Breast epithelium (tissue), 4 donors: ENCODE data around the gene NEDD1. TPM values are rescaled to one million over a fixed set of nuclear protein-coding genes. Genes with fewer than 3 reads are reported as not detected.

Source experiments
- DNase-seq, 2 donors: peaks; one replicate each; pipeline ENCODE4 v3.0.0-alpha.2; 2019; ENCODE audit warnings: low spot score in 2 of 2
- H3K27ac ChIP-seq, 2 donors: fragments of 200-600 bp; sonication (generic) in 1 of 2; one replicate each; pipeline ENCODE4 v1.5.1; 2016 to 2019; ENCODE audit warnings: mild to moderate bottlenecking in 1 of 2
- H3K27me3 ChIP-seq, 2 donors: fragments of 200-600 bp; sonication (generic) in 1 of 2; one replicate each; pipeline versions ENCODE4 v1.5.1 to v1.6.0; 2017 to 2019; ENCODE audit warnings: control low read depth in 1 of 2, mild to moderate bottlenecking in 1 of 2
- H3K36me3 ChIP-seq: fragments of 200-600 bp; one replicate; pipeline ENCODE4 v1.5.1; 2019
- H3K4me1 ChIP-seq, 2 donors: fragments of 200-600 bp; sonication (generic); one replicate each; pipeline ENCODE4 v1.5.1; 2016 to 2019; ENCODE audit warnings: control low read depth in 1 of 2
- H3K4me3 ChIP-seq, 3 donors: fragments of 200-600 bp; sonication (generic); 1 replicate in 2 of 3; 2 replicates in 1 of 3; pipeline ENCODE4 v1.5.1; 2016 to 2019; ENCODE audit warnings: mild to moderate bottlenecking in 3 of 3, moderate library complexity in 2 of 3
- H3K9me3 ChIP-seq, 2 donors: fragments of 200-600 bp; sonication (generic) in 1 of 2; one replicate each; pipeline ENCODE4 v1.5.1; 2016 to 2019; ENCODE audit warnings: control low read depth in 1 of 2
- POLR2A ChIP-seq: fragments of 450-650 bp; IDR thresholded peaks from one replicate; pipeline ENCODE4 v1.6.1; 2016; ENCODE audit warnings: antibody characterized with exemption, mild to moderate bottlenecking, moderate library complexity
- POLR2AphosphoS5 ChIP-seq, 3 donors: sonication (generic); formaldehyde crosslinking; IDR thresholded peaks; one replicate each; pipeline ENCODE4 v1.6.1; 2017; ENCODE audit warnings: antibody characterized with exemption in 3 of 3
- intact Hi-C: fragments of 100-400 bp; cut with DNase I; formaldehyde crosslinking; loops from one replicate; pipeline ENCODE4 v1.15.1; 2023; ENCODE audit warnings: low total_unique reads
- total RNA-seq, 3 donors: library from RNA; depleted of rRNA; stranded (reverse); fragments of >200 nt; gene quantifications; one replicate each; pipeline ENCODE4 v1.1.0, GENCODE V29; 2016
- TF ChIP-seq, protein P1 (sequence below), 3 donors: fragments of 450-650 bp; IDR thresholded peaks; one replicate each; pipeline ENCODE4 v1.5.1; 2016 to 2017; ENCODE audit warnings: antibody characterized with exemption in 3 of 3, mild to moderate bottlenecking in 3 of 3, moderate library complexity in 3 of 3

NEDD1 gene
- total RNA-seq, 3 donors from 2014 or later: 11.5 to 26.8 (median 19.0) TPM

DNA sequence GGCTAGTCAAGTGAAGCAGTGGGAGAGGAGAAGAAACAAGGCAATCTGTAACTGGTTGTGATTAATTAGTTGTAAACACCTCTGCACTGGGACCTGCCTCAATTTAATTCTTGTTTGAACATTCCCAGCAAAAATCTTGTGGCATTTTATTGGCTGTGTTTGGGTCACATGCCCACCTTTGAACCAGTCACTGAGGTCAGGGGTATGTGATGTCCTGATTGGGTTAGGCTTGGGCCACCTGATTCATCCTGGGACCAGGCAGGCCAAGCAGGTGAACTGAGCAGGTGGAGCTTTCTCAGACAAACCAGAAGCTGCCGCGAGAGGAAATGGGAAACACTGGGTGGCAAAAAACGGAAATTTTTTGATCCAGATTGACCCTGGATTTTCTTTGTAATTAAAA, 72.5 kb downstream of the NEDD1 start:
- H3K9me3 ChIP-seq: no peaks in the 10 kb centered on the region
- H3K4me1 ChIP-seq: no peaks in the 10 kb centered on the region
- TF ChIP-seq, protein P1, sequence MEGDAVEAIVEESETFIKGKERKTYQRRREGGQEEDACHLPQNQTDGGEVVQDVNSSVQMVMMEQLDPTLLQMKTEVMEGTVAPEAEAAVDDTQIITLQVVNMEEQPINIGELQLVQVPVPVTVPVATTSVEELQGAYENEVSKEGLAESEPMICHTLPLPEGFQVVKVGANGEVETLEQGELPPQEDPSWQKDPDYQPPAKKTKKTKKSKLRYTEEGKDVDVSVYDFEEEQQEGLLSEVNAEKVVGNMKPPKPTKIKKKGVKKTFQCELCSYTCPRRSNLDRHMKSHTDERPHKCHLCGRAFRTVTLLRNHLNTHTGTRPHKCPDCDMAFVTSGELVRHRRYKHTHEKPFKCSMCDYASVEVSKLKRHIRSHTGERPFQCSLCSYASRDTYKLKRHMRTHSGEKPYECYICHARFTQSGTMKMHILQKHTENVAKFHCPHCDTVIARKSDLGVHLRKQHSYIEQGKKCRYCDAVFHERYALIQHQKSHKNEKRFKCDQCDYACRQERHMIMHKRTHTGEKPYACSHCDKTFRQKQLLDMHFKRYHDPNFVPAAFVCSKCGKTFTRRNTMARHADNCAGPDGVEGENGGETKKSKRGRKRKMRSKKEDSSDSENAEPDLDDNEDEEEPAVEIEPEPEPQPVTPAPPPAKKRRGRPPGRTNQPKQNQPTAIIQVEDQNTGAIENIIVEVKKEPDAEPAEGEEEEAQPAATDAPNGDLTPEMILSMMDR (IDR thresholded peaks at IDR 0.05): no peak
- no peak for TF ChIP-seq POLR2AphosphoS5 (IDR thresholded peaks at IDR 0.05)
- TF ChIP-seq POLR2A: no peak
- no peaks in the 10 kb centered on the region for H3K27me3 ChIP-seq
- no peak overlapping the region for H3K27ac ChIP-seq
- DNase-seq: no peak
- H3K4me3 ChIP-seq: no peak overlapping the region
- intact Hi-C loops: loop anchor here (2.0 kb wide), 1 partner anchor 41 kb away; no protein-coding TSS in a partner anchor
- no peaks in the 10 kb centered on the region for H3K36me3 ChIP-seq

DNA sequence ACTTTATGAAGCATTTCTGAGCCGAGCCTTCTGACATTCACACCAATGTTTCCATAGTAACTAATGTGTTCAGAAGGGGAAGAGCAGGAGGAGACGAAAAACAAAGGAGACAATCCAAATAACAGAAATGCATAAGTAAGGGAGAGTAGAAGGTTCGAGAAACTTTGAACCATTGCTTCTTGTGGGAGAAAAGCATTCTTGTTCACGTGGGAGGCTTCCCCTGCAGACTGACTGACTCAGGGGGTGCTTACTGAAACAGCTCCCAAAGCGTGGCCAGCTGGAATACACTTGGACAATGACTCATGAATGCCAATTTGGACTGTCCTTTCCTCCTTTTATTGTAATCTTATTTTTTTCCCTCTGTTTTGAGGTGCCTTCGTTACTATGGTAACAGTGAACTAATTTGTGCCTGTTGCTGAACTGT, 73.9 kb downstream of the NEDD1 start:
- DNase-seq: peak in 1 of 2 donors; percentile 22
- Histone ChIP-seq H3K27ac (no peak overlapping the region), H3K36me3 (no peaks in the 10 kb centered on the region), H3K27me3 (no peaks in the 10 kb centered on the region), H3K4me3 (no peak overlapping the region), H3K9me3 (no peaks in the 10 kb centered on the region), H3K4me1 (no peaks in the 10 kb centered on the region)
- TF ChIP-seq POLR2AphosphoS5 (IDR thresholded peaks at IDR 0.05): no peak
- TF ChIP-seq, protein P1 (IDR thresholded peaks at IDR 0.05): no peak
- no peak for TF ChIP-seq POLR2A
- intact Hi-C loops: no loop called here

DNA sequence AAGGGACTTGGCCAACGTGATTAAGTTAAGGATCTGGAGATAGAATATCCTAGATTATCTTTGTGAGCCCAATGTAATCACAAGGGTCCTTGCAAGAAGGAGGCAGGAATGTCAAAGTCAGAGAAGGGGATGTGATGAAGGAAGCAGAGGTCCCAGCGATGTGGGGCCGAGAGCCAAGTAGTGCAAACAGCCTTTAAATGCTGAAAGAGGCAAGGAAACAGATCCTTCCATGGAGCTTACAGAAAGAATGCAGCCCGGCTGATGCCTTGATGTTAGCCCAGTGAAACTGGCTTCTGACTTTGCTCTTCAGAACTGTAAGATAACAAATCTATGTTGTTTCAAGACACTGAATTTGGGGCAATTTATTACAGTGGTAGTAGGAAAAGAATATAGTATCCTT, 74.9 kb downstream of the NEDD1 start:
- H3K4me3 ChIP-seq: no peak overlapping the region
- no peaks in the 10 kb centered on the region for H3K9me3 ChIP-seq
- TF ChIP-seq, protein P1 (IDR thresholded peaks at IDR 0.05): no peak
- no peak for TF ChIP-seq POLR2A
- no peak for TF ChIP-seq POLR2AphosphoS5 (IDR thresholded peaks at IDR 0.05)
- H3K4me1 ChIP-seq: no peaks in the 10 kb centered on the region
- no peaks in the 10 kb centered on the region for H3K36me3 ChIP-seq
- intact Hi-C loops: no loop called here
- H3K27me3 ChIP-seq: no peaks in the 10 kb centered on the region
- H3K27ac ChIP-seq: peak overlapping the region; percentile 54 to 61
- DNase-seq: no peak

DNA sequence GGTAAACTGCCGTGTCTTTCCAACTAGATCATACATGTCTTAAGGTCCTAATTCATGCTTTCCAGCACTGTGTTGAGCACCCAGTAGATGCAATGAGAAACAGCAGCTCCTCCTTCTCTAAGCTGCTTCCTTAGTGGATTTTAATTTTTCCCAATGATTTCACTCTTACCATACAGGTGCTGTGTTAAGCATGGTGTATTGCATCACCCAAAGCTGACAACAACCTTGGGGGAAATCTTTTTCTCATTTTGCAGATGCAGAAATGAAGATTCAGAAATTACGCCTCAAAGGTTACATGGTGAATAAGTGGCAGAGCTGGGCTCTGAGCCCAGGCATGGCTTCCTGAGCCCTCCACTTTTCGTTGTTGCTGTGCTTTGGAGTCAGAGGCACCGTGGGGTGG, 75.6 kb downstream of the NEDD1 start:
- TF ChIP-seq POLR2A (no peak), POLR2AphosphoS5 (IDR thresholded peaks at IDR 0.05) (no peak)
- TF ChIP-seq, protein P1 (IDR thresholded peaks at IDR 0.05): no peak
- intact Hi-C loops: no loop called here
- H3K9me3 ChIP-seq: no peaks in the 10 kb centered on the region
- H3K27me3 ChIP-seq: no peaks in the 10 kb centered on the region
- no peak overlapping the region for H3K4me3 ChIP-seq
- peak overlapping the region; percentile 54 to 61 for H3K27ac ChIP-seq
- no peaks in the 10 kb centered on the region for H3K4me1 ChIP-seq
- no peaks in the 10 kb centered on the region for H3K36me3 ChIP-seq
- DNase-seq: no peak

DNA sequence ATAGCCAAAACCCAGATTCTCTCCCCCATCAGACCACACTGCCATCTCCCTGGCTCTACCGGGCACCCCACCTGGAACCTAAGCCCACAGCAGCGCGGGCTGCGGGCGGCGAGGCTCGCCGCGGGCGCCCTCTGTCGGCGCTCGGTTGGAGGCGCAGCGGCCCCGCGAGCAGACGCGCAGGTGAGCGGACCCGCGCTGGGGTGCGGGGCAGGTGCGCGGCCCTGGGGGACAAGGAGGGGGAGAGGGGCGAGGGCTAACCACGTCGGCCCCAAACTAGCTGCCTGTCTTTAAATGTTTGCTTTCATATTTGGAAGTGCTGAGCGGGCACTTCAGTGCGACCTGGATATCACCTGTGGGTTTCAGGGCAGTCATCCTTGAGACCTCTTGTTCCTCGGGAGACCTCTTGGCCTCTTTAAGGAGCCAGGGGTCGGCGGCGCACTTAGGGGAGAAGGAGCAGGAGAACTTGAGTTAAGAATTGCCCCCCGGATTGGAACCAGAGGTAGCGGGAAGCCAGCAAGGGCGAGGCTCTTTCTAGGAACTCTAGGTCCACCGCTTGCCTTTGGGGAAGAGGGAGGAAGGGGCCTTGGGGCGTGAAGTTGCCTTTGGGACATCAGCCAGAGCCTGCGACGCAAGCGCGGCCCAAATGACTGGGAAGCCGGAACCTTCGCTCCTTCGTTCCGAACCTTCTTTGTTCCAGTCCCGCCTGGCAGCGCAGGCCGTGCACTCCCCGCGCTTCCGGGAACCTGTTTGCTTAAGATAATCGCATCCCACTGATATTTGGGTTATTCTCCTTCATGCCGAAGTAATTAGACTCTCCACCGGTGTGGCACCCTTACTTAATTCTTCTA, 78.7 kb downstream of the NEDD1 start:
- TF ChIP-seq POLR2A: no peak
- TF ChIP-seq, protein P1 (IDR thresholded peaks at IDR 0.05): peak; percentile 19 to 69 (median 34)
- DNase-seq: no peak
- peak overlapping the region; percentile 35 to 60 (median 43) for H3K4me3 ChIP-seq
- no peaks in the 10 kb centered on the region for H3K36me3 ChIP-seq
- no peaks in the 10 kb centered on the region for H3K4me1 ChIP-seq
- intact Hi-C loops: no loop called here
- H3K27me3 ChIP-seq: no peaks in the 10 kb centered on the region
- H3K9me3 ChIP-seq: no peaks in the 10 kb centered on the region
- H3K27ac ChIP-seq: no peak overlapping the region
